ENCODE results near the gene TMEM14C. TPM values are rescaled to one million over a fixed set of nuclear protein-coding genes. Genes with fewer than 3 reads are reported as not detected.
A peak's percentile ranks its signal among the peaks of the same experiment; 100 is the strongest.

Gene TMEM14C
- total RNA-seq, 2 donors from 2014 or later, result 99.7 to 208 TPM

DNA sequence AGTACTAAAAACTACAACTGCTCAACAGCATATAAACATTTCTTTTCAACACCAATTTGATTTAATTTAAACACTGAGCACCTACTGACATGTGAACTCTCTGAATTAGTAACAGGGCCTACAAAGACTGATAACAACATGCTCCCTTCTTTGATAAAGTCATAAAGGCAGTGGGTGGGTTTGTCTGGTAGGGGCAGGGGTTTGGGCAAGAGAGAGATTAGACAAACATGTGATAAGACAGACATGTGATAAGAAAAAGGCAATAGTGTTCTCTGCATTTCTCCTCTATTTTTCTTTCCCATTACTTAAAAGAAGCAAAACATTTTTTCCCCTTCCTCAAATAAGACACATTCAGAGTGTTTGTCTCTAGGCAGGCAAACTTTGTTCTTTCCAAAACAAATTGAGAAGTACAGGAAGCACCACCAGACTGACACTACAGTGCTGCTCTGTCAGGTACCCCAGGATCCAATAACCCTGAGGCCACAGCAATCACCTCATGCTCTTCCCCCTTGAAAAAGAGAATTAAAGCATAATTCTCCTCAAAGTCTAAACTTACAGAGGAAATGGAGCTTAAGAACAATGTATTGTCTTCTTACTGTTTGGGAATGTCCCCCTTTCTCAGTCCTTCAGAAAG, 40.4 kb upstream of the TMEM14C start:
- intact Hi-C loops (cut with DNase I), result no loop called here
- H3K9me3 ChIP-seq, result no peaks in the 10 kb centered on the region
- H3K27ac ChIP-seq, result peak overlapping the region; percentile 20 to 75
- no peak for DNase-seq (ENCODE audit: low spot score)
- H3K36me3 ChIP-seq, result no peaks in the 10 kb centered on the region
- no peak overlapping the region for H3K4me3 ChIP-seq
- no peaks in the 10 kb centered on the region for H3K4me1 ChIP-seq (replicated peaks)
- TF ChIP-seq POLR2AphosphoS5 (IDR thresholded peaks at IDR 0.05) (peak; percentile 47), POLR2A (IDR thresholded peaks at IDR 0.05) (no peak)
- H3K27me3 ChIP-seq (replicated peaks; ENCODE audit: insufficient read depth), result no peaks in the 10 kb centered on the region

DNA sequence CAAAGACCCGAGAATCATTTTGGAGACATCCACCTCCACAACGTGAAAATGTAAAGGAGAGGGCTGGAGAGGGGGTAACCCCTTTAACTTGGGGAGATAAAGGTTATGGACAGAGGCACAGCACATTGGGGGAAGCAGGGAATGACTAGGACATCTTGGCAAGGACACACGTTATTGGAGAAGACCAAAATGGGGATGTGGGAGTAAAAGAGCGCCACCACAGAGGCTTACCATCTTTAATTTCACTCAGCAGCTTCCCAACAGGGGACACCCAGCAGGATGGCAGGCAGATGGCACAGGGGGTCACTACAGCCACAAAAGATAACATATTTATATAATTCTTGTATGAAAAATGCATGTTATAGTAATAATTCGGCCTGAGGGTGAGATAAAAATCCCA, 38.3 kb upstream of the TMEM14C start:
- no peaks in the 10 kb centered on the region for H3K9me3 ChIP-seq
- no peak overlapping the region for H3K4me3 ChIP-seq
- WGBS, result 77% methylated on average over 5 of the region's 5 CpGs
- H3K4me1 ChIP-seq (replicated peaks), result no peaks in the 10 kb centered on the region
- peak overlapping the region in 1 of 2 donors; percentile 75 for H3K27ac ChIP-seq
- TF ChIP-seq POLR2AphosphoS5 (IDR thresholded peaks at IDR 0.05) (no peak), POLR2A (IDR thresholded peaks at IDR 0.05) (no peak)
- TF ChIP-seq, protein P1, sequence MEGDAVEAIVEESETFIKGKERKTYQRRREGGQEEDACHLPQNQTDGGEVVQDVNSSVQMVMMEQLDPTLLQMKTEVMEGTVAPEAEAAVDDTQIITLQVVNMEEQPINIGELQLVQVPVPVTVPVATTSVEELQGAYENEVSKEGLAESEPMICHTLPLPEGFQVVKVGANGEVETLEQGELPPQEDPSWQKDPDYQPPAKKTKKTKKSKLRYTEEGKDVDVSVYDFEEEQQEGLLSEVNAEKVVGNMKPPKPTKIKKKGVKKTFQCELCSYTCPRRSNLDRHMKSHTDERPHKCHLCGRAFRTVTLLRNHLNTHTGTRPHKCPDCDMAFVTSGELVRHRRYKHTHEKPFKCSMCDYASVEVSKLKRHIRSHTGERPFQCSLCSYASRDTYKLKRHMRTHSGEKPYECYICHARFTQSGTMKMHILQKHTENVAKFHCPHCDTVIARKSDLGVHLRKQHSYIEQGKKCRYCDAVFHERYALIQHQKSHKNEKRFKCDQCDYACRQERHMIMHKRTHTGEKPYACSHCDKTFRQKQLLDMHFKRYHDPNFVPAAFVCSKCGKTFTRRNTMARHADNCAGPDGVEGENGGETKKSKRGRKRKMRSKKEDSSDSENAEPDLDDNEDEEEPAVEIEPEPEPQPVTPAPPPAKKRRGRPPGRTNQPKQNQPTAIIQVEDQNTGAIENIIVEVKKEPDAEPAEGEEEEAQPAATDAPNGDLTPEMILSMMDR (IDR thresholded peaks at IDR 0.05), result no peak
- no peaks in the 10 kb centered on the region for H3K36me3 ChIP-seq
- DNase-seq (ENCODE audit: low spot score), result no peak
- intact Hi-C loops (cut with DNase I), result no loop called here
- no peaks in the 10 kb centered on the region for H3K27me3 ChIP-seq (replicated peaks; ENCODE audit: insufficient read depth)

DNA sequence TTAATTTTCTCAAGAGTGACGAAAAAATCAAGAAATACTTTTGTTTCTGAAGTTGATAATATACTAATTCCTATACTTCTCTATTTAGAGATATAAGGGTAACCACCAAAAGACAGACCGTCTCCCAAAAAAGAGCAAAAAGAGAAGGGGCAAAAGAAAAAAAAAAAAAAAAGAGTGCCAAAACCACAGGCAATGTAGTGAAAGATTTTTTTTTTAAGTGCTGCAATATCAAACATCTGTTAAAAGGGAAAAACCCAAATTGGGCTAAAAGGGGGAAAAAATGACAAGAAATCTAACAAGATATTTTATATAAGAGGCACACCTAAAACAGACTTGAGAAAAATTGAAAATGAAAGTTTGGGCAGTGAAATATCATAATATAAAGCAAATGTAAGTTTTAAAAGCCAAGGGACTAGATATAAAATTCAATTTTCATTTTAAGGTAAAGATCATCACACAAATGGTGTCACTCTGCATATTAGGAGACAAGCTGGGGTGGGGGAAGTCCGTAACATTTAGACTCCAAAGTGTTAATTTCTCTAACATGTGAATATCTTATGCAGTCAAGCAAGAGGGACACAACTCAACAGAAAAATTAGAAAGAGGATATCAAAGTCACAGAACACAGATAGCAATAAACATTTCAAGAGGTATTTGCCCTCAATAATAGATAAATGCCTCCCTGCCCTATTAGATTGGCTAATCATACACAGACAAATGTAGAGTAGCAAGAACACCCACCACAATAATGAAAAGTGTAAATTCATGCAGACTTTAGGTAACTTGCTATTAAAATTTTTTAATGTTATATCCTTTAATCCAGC, 37.6 kb upstream of the TMEM14C start:
- Histone ChIP-seq H3K4me1 (replicated peaks) (peaks cover 6% of the 10 kb centered on the region), H3K9me3 (no peaks in the 10 kb centered on the region), H3K27ac (no peak overlapping the region), H3K4me3 (no peak overlapping the region), H3K36me3 (no peaks in the 10 kb centered on the region), H3K27me3 (replicated peaks; ENCODE audit: insufficient read depth) (no peaks in the 10 kb centered on the region)
- 80% methylated on average over 3 of the region's 3 CpGs for WGBS
- no peak for DNase-seq (ENCODE audit: low spot score)
- intact Hi-C loops (cut with DNase I), result no loop called here
- TF ChIP-seq POLR2A (IDR thresholded peaks at IDR 0.05) (no peak), POLR2AphosphoS5 (IDR thresholded peaks at IDR 0.05) (no peak)
- TF ChIP-seq, protein P1 (IDR thresholded peaks at IDR 0.05), result no peak

GRCh38 chr6:10686901-10687300, 36.0 kb upstream of the TMEM14C start:
- 83% methylated on average over 8 of the region's 8 CpGs for WGBS
- TF ChIP-seq, protein P1 (IDR thresholded peaks at IDR 0.05), result no peak
- TF ChIP-seq POLR2A (IDR thresholded peaks at IDR 0.05) (no peak), POLR2AphosphoS5 (IDR thresholded peaks at IDR 0.05) (no peak)
- Histone ChIP-seq H3K4me3 (no peak overlapping the region), H3K4me1 (replicated peaks) (peaks cover 6% of the 10 kb centered on the region), H3K36me3 (no peaks in the 10 kb centered on the region), H3K9me3 (no peaks in the 10 kb centered on the region), H3K27me3 (replicated peaks; ENCODE audit: insufficient read depth) (no peaks in the 10 kb centered on the region), H3K27ac (no peak overlapping the region)
- intact Hi-C loops (cut with DNase I), result no loop called here
- no peak for DNase-seq (ENCODE audit: low spot score)

DNA sequence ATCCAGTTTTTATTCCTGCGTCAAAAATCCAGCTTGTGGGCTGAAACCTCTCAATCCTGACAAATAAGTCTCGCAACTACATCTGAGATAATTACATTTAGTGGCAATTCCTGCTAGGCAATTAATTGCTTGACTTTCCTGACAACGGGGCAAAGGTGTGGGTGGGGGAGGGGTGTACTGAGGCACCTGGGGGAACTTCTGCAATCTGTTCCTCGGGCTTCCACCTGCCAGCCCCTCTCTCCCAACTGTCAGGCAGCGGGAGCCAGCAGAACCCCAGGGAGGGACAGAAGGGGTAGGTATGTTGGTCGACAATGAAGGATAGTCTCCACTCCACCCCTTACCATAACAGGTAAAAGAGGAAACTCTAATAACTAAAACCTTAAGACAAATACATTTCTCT, 35.3 kb upstream of the TMEM14C start:
- Histone ChIP-seq H3K9me3 (no peaks in the 10 kb centered on the region), H3K27ac (no peak overlapping the region), H3K36me3 (no peaks in the 10 kb centered on the region), H3K4me3 (no peak overlapping the region), H3K4me1 (replicated peaks) (peaks cover 6% of the 10 kb centered on the region), H3K27me3 (replicated peaks; ENCODE audit: insufficient read depth) (no peaks in the 10 kb centered on the region)
- no peak for DNase-seq (ENCODE audit: low spot score)
- intact Hi-C loops (cut with DNase I), result no loop called here
- 44% methylated on average over 6 of the region's 6 CpGs for WGBS
- TF ChIP-seq, protein P1 (IDR thresholded peaks at IDR 0.05), result no peak
- TF ChIP-seq POLR2A (IDR thresholded peaks at IDR 0.05) (no peak), POLR2AphosphoS5 (IDR thresholded peaks at IDR 0.05) (no peak)

All from prostate gland (tissue), 2 donors.